GM12864 (cell line): ENCODE results near the gene PEX10.

Experiments
- DNase-seq: peaks from one replicate; pipeline ENCODE4 v3.0.0-alpha.2; 2011; ENCODE audit warnings: low read depth
- H3K4me3 ChIP-seq: 2 replicates; pipeline ENCODE4 v1.5.1; 2011; ENCODE audit warnings: mild to moderate bottlenecking, low read depth, low read length, control low read depth
- CTCF ChIP-seq: IDR thresholded peaks from 2 replicates; pipeline ENCODE4 v1.5.1; 2011; ENCODE audit warnings: low read depth, mild to moderate bottlenecking, moderate library complexity, low read length, control low read depth, inconsistent platforms; ENCODE audit errors: missing control alignments

PEX10 gene

GRCh38 chr1:2355373-2356261, 56.7 kb downstream of the PEX10 start:
- DNase-seq: no peak
- no peak for TF ChIP-seq CTCF

GRCh38 chr1:2354511-2355372, 57.6 kb downstream of the PEX10 start:
- H3K4me3 ChIP-seq: no peak overlapping the region
- no peak for DNase-seq
- TF ChIP-seq CTCF: no peak

More at GRCh38 chr1:2355373-2356261, 56.7 kb downstream of the PEX10 start:
- H3K4me3 ChIP-seq: no peak overlapping the region
